ENCODE data around the gene RNU6-7. TPM values are rescaled to one million over a fixed set of nuclear protein-coding genes. Genes with fewer than 3 reads are reported as not detected.

RNU6-7 gene
- total RNA-seq, 1 experiment from 2014 or later: not detected

GRCh38 chr14:32230181-32230580 is 28.3 kb downstream of the RNU6-7 start:
- Histone ChIP-seq H2AK5ac (ENCODE audit: insufficient read length, low read length) (no peak overlapping the region), H4K8ac (replicated peaks; ENCODE audit: insufficient read length, low read depth, low read length) (no peak overlapping the region), H4K5ac (ENCODE audit: insufficient read length, low read depth, low read length) (no peak overlapping the region), H3K23me2 (ENCODE audit: insufficient read length, low read depth, low read length, poor library complexity, severe bottlenecking) (no peaks in the 10 kb centered on the region), H4K20me1 (ENCODE audit: control insufficient read depth, insufficient read depth, insufficient read length) (no peaks in the 10 kb centered on the region), H3T11ph (ENCODE audit: low read length) (no peak overlapping the region), H3K9ac (ENCODE audit: extremely low read depth, insufficient read length, low read length) (no peak overlapping the region), H4K91ac (ENCODE audit: insufficient read length, low read depth, low read length) (no peak overlapping the region), H3K23ac (ENCODE audit: insufficient read length, low read depth, low read length) (no peak overlapping the region), H2BK5ac (ENCODE audit: insufficient read length, low read length) (no peak overlapping the region), H2BK12ac (ENCODE audit: insufficient read length, low read depth, low read length) (no peak overlapping the region), H3K79me2 (ENCODE audit: insufficient read depth, low read length) (no peaks in the 10 kb centered on the region), H3K27me3 (ENCODE audit: insufficient read depth, low read length) (no peaks in the 10 kb centered on the region), H2AFZ (ENCODE audit: low read length) (no peak overlapping the region), H3K4me1 (ENCODE audit: insufficient read depth, low read length) (no peaks in the 10 kb centered on the region), H2BK15ac (ENCODE audit: low read depth, low read length) (no peak overlapping the region), H3K14ac (ENCODE audit: insufficient read depth, low read length) (no peak overlapping the region), H3K79me1 (ENCODE audit: insufficient read depth, low read depth, low read length, poor library complexity, severe bottlenecking) (no peaks in the 10 kb centered on the region), H2BK20ac (ENCODE audit: low read depth, low read length, poor library complexity, severe bottlenecking) (no peak overlapping the region), H3K4ac (ENCODE audit: low read depth, low read length) (no peak overlapping the region), H3K18ac (ENCODE audit: insufficient read length, low read depth, low read length) (no peak overlapping the region), H2BK120ac (ENCODE audit: low read depth, low read length, poor library complexity, severe bottlenecking) (no peak overlapping the region), H3K9me3 (ENCODE audit: control insufficient read depth, low read depth, low read length) (no peaks in the 10 kb centered on the region), H3K27ac (ENCODE audit: insufficient read length, low read depth, low read length) (no peak overlapping the region), H3K4me2 (ENCODE audit: insufficient read depth, insufficient read length, low read length) (no peak overlapping the region), H3K56ac (ENCODE audit: insufficient read length, low read depth, low read length) (no peak overlapping the region)
- no CpG with 5 or more reads among the region's 3 CpGs for WGBS (ENCODE audit: extremely low coverage, insufficient read length, low lambda C conversion rate)
- Mint-ChIP-seq H3K4me3 (no peak overlapping the region), H3K27ac (no peak overlapping the region), H3K36me3 (ENCODE audit: insufficient read depth in 1 of 3, low read depth in 3 of 3) (no peaks in the 10 kb centered on the region; a peak in 1 of 7 replicates), H3K9me3 (peaks cover 3% of the 10 kb centered on the region in 2 experiments; a peak in 2 of 5 replicates), H3K27me3 (ENCODE audit: low read depth) (no peaks in the 10 kb centered on the region), H3K4me1 (no peaks in the 10 kb centered on the region)
- no peak for DNase-seq
- no peak for TF ChIP-seq CTCF (conservative IDR thresholded peaks at IDR 0.05)
